Activated CD4-positive, alpha-beta T cell treated with anti-CD3 and anti-CD28 coated beads for 36 hours (primary cell): ENCODE measurements around the gene BTBD6. TPM values are rescaled to one million over a fixed set of nuclear protein-coding genes. Genes with fewer than 3 reads are reported as not detected.
"Not testable (repeated sequence)": the region's sequence is repeated elsewhere in the genome, so short reads cannot be mapped to it uniquely, and the experiment has no call there.

Experiments
- ATAC-seq: fragments of 200-7000 bp; cut with Tn5 transposase; one replicate; pipeline ENCODE4 v1.10.0; 2021; ENCODE audit warnings: mild to moderate bottlenecking, moderate library complexity
- CTCF ChIA-PET: fragments of 350-600 bp; sonication (Branson Sonifier 250); formaldehyde crosslinking; loops from one replicate; lab custom pipeline; 2021; ENCODE audit warnings: antibody characterized with exemption; lab: Charles Lee
- POLR2A ChIA-PET: fragments of 350-600 bp; sonication (Branson Sonifier 250); formaldehyde crosslinking; loops from one replicate; lab custom pipeline; 2021; ENCODE audit warnings: antibody characterized with exemption, inconsistent platforms; lab: Charles Lee
- DNase-seq: peaks from one replicate; pipeline ENCODE4 v3.0.0-alpha.2; 2020
- H3K27ac Mint-ChIP-seq: one replicate; pipeline ENCODE4 v1.8.0; 2021; ENCODE audit warnings: mixed read lengths
- H3K27me3 Mint-ChIP-seq: one replicate; pipeline ENCODE4 v1.8.0; 2021; ENCODE audit warnings: mixed read lengths
- H3K36me3 Mint-ChIP-seq: one replicate; pipeline ENCODE4 v1.8.0; 2021; ENCODE audit warnings: low read depth, mixed read lengths
- H3K4me1 Mint-ChIP-seq: one replicate; pipeline ENCODE4 v1.8.0; 2021; ENCODE audit warnings: mixed read lengths
- H3K4me3 Mint-ChIP-seq: one replicate; pipeline ENCODE4 v1.8.0; 2021; ENCODE audit warnings: mild to moderate bottlenecking, moderate library complexity, mixed read lengths
- H3K9me3 Mint-ChIP-seq: one replicate; pipeline ENCODE4 v1.8.0; 2021; ENCODE audit warnings: low read depth, mixed read lengths
- intact Hi-C, 2 experiments: fragments of 100-400 bp; cut with DNase I in 1 of 2; cut with micrococcal nuclease in 1 of 2; formaldehyde crosslinking; loops; one replicate each; pipeline versions ENCODE4 v1.14.2 to v1.15.1; 2022 to 2024; cut with DNase I, micrococcal nuclease
- total RNA-seq, 2 experiments: library from RNA; stranded (reverse); gene quantifications; one replicate each; pipeline ENCODE4 v1.2.3, GENCODE V29; 2021

The BTBD6 gene
- total RNA-seq, 2 experiments from 2014 or later, result 18.9 to 23.2 TPM

DNA sequence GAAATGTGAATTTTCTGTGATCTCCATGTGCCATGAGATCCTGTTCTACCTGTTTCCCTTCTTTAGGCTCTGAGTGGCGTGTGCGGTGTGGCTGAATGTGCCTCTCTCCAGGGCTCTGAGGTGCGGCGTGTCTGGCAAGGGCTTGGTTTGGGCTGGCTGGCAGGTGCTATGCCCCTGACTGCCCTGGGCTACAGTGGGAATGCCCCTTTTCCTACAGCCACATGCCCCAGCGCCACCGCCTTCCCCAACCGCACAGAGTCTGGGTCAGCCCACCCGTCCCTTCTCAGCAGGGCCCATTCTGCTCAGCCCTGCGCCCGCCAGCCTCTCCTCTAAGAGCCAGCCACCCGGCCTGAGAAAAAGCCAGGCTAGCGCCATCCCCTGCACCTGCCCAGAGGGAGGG lies 24.7 kb downstream of the BTBD6 start:
- Mint-ChIP-seq H3K4me1 (no peaks in the 10 kb centered on the region), H3K27ac (no peak overlapping the region), H3K27me3 (no peaks in the 10 kb centered on the region), H3K36me3 (peaks cover 2% of the 10 kb centered on the region), H3K4me3 (no peak overlapping the region), H3K9me3 (no peaks in the 10 kb centered on the region)
- DNase-seq, result no peak
- ATAC-seq, result no peak
- ChIA-PET POLR2A (no interaction called here), CTCF (no interaction called here)
- intact Hi-C loops, result no loop called here

- no peak for ATAC-seq
- Mint-ChIP-seq H3K4me3 (no peak overlapping the region), H3K27me3 (no peaks in the 10 kb centered on the region), H3K36me3 (no peaks in the 10 kb centered on the region), H3K4me1 (no peaks in the 10 kb centered on the region), H3K27ac (no peak overlapping the region), H3K9me3 (no peaks in the 10 kb centered on the region)
- ChIA-PET POLR2A (no interaction called here), CTCF (no interaction called here)
- DNase-seq, result no peak
- intact Hi-C loops, result no loop called here
These were observed 26.3 kb downstream of the BTBD6 start for GRCh38 chr14:105274637-105275036.

- DNase-seq (no peak), ATAC-seq (no peak)
- H3K27ac Mint-ChIP-seq, result no peak overlapping the region
- H3K4me1 Mint-ChIP-seq, result no peaks in the 10 kb centered on the region
- H3K9me3 Mint-ChIP-seq, result no peaks in the 10 kb centered on the region
- H3K4me3 Mint-ChIP-seq, result no peak overlapping the region
- intact Hi-C loops, result no loop called here
- POLR2A ChIA-PET, result interaction anchor here (0.7 kb wide), 1 partner anchor 77 kb away, joined by 3 read pairs; no protein-coding TSS in a partner anchor
- no peaks in the 10 kb centered on the region for H3K36me3 Mint-ChIP-seq
- CTCF ChIA-PET, result interaction anchor here (1.0 kb wide), 1 partner anchor 185 kb away, joined by 3 read pairs; no protein-coding TSS in a partner anchor
- H3K27me3 Mint-ChIP-seq, result no peaks in the 10 kb centered on the region
These were observed 27.1 kb downstream of the BTBD6 start for GRCh38 chr14:105275267-105275946.

GRCh38 chr14:105277448-105277847 lies 29.1 kb downstream of the BTBD6 start:
- POLR2A ChIA-PET, result not testable (repeated sequence)

GRCh38 chr14:105279642-105280361 lies 31.5 kb downstream of the BTBD6 start:
- H3K27me3 Mint-ChIP-seq, result no peaks in the 10 kb centered on the region
- POLR2A ChIA-PET, result no interaction called here
- DNase-seq (no peak), ATAC-seq (no peak)
- H3K4me3 Mint-ChIP-seq, result no peak overlapping the region
- CTCF ChIA-PET, result interaction anchor here (1.2 kb wide), 1 partner anchor 186 kb away, joined by 3 read pairs; no protein-coding TSS in a partner anchor
- no peak overlapping the region for H3K27ac Mint-ChIP-seq
- peaks cover 22% of the 10 kb centered on the region for H3K4me1 Mint-ChIP-seq
- H3K36me3 Mint-ChIP-seq, result peaks cover 3% of the 10 kb centered on the region
- no peaks in the 10 kb centered on the region for H3K9me3 Mint-ChIP-seq
- intact Hi-C loops, result no loop called here

More at GRCh38 chr14:105277448-105277847, 29.1 kb downstream of the BTBD6 start:
- DNase-seq, H3K4me3 Mint-ChIP-seq, H3K36me3 Mint-ChIP-seq, ATAC-seq, H3K27me3 Mint-ChIP-seq, intact Hi-C loops, H3K4me1 Mint-ChIP-seq, H3K9me3 Mint-ChIP-seq, H3K27ac Mint-ChIP-seq: not testable (repeated sequence)
- CTCF ChIA-PET, result interaction anchor here (0.6 to 1.4 kb wide), 3 partner anchors 29 to 93 kb away, joined by 3 to 4 read pairs (median 4); partner anchors contain the start of gene BTBD6

GRCh38 chr14:105280525-105280924 lies 32.2 kb downstream of the BTBD6 start:
- Mint-ChIP-seq H3K9me3 (no peaks in the 10 kb centered on the region), H3K27ac (no peak overlapping the region), H3K36me3 (peaks cover 3% of the 10 kb centered on the region), H3K4me3 (no peak overlapping the region), H3K27me3 (no peaks in the 10 kb centered on the region), H3K4me1 (peaks cover 23% of the 10 kb centered on the region)
- ChIA-PET POLR2A (no interaction called here), CTCF (no interaction called here)
- ATAC-seq, result no peak
- no peak for DNase-seq
- intact Hi-C loops, result no loop called here

- no peak for ATAC-seq
- CTCF ChIA-PET, result interaction anchor here (0.6 to 1.0 kb wide), 2 partner anchors 88 to 188 kb away, joined by 3 read pairs; no protein-coding TSS in a partner anchor
These were observed 33.2 kb downstream of the BTBD6 start for GRCh38 chr14:105281371-105282097.

GRCh38 chr14:105282098-105282725 lies 33.9 kb downstream of the BTBD6 start:
- ChIA-PET CTCF (interaction anchor here (1.0 to 1.4 kb wide), 4 partner anchors 13 to 88 kb away, joined by 3 read pairs; no protein-coding TSS in a partner anchor), POLR2A (no interaction called here)
- peaks cover 3% of the 10 kb centered on the region for H3K36me3 Mint-ChIP-seq
- ATAC-seq, result no peak
- H3K4me3 Mint-ChIP-seq, result no peak overlapping the region
- intact Hi-C loops, result loop anchor here in 1 of 2 experiments (1.0 kb wide), 2 partner anchors 79 to 192 kb away; no protein-coding TSS in a partner anchor
- no peaks in the 10 kb centered on the region for H3K9me3 Mint-ChIP-seq
- H3K27ac Mint-ChIP-seq, result peak overlapping the region; percentile 7
- H3K4me1 Mint-ChIP-seq, result peaks cover 23% of the 10 kb centered on the region
- DNase-seq, result no peak
- no peaks in the 10 kb centered on the region for H3K27me3 Mint-ChIP-seq

More at GRCh38 chr14:105281371-105282097, 33.2 kb downstream of the BTBD6 start:
- H3K4me1 Mint-ChIP-seq, result peaks cover 23% of the 10 kb centered on the region
- peaks cover 3% of the 10 kb centered on the region for H3K36me3 Mint-ChIP-seq
- intact Hi-C loops, result loop anchor here in 1 of 2 experiments (1.0 kb wide), 2 partner anchors 78 to 191 kb away; no protein-coding TSS in a partner anchor
- H3K9me3 Mint-ChIP-seq, result no peaks in the 10 kb centered on the region
- H3K27ac Mint-ChIP-seq, result no peak overlapping the region
- POLR2A ChIA-PET, result no interaction called here
- no peak overlapping the region for H3K4me3 Mint-ChIP-seq
- no peaks in the 10 kb centered on the region for H3K27me3 Mint-ChIP-seq
- DNase-seq, result peak; percentile 38

DNA sequence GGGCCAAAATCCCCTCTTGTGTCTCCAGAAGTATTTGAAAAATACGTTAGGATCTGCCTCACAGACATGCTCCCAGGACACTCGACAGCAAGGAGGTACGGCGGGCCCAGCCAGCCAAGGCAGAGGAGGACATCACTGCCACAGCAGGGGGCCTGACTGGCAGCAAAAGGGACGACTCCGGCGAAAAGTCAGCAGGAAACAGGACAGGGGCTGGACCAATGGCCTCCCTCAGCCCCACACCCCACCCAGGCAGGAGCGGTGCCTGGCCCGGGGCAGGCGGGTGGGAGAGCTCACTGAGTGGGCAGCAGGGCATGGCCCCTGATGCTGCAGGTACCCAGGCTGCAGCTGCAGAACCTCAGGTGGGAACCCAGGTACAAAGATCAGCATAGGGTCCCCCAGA lies 34.7 kb downstream of the BTBD6 start:
- POLR2A ChIA-PET, result no interaction called here
- Mint-ChIP-seq H3K4me3 (no peak overlapping the region), H3K27me3 (no peaks in the 10 kb centered on the region), H3K27ac (no peak overlapping the region), H3K9me3 (no peaks in the 10 kb centered on the region), H3K4me1 (peaks cover 23% of the 10 kb centered on the region), H3K36me3 (peaks cover 3% of the 10 kb centered on the region)
- DNase-seq, result no peak
- CTCF ChIA-PET, result interaction anchor here (0.6 to 1.4 kb wide), 4 partner anchors 12 to 345 kb away, joined by 3 read pairs; no protein-coding TSS in a partner anchor
- intact Hi-C loops, result no loop called here
- ATAC-seq, result no peak

- H3K4me3 Mint-ChIP-seq, result no peak overlapping the region
- POLR2A ChIA-PET, result no interaction called here
- H3K4me1 Mint-ChIP-seq, result peaks cover 23% of the 10 kb centered on the region
- H3K36me3 Mint-ChIP-seq, result peaks cover 3% of the 10 kb centered on the region
- ATAC-seq (peak; percentile 84), DNase-seq (peak; percentile 33)
- intact Hi-C loops, result no loop called here
- H3K9me3 Mint-ChIP-seq, result no peaks in the 10 kb centered on the region
- H3K27ac Mint-ChIP-seq, result peak overlapping the region; percentile 71
- no peaks in the 10 kb centered on the region for H3K27me3 Mint-ChIP-seq
- CTCF ChIA-PET, result no interaction called here
These were observed 35.6 kb downstream of the BTBD6 start for GRCh38 chr14:105283899-105284298.

GRCh38 chr14:105285174-105285573 lies 36.8 kb downstream of the BTBD6 start:
- CTCF ChIA-PET, result interaction anchor here (0.5 kb wide), 1 partner anchor 34 kb away, joined by 3 read pairs; no protein-coding TSS in a partner anchor

More at GRCh38 chr14:105285174-105285573, 36.8 kb downstream of the BTBD6 start:
- Mint-ChIP-seq H3K27me3 (no peaks in the 10 kb centered on the region), H3K27ac (no peak overlapping the region), H3K36me3 (peaks cover 3% of the 10 kb centered on the region), H3K4me3 (no peak overlapping the region), H3K9me3 (no peaks in the 10 kb centered on the region), H3K4me1 (peaks cover 23% of the 10 kb centered on the region)
- DNase-seq (no peak), ATAC-seq (no peak)
- intact Hi-C loops, result no loop called here
- POLR2A ChIA-PET, result no interaction called here
